Measurements from ENCODE around the gene IRX3. TPM values are rescaled to one million over a fixed set of nuclear protein-coding genes. Genes with fewer than 3 reads are reported as not detected.

IRX3 gene
- total and polyA plus RNA-seq, 9 donors = 0.47 to 18.6 (median 1.8) TPM

- intact Hi-C loops (cut with DNase I) = no loop called here
- WGBS, 3 donors = 41 to 49% (median 47%) methylated on average over 2 of the region's 2 CpGs
- no peak overlapping the region for H3K27ac ChIP-seq
- H3K27me3 ChIP-seq = no peaks in the 10 kb centered on the region
- H3K36me3 ChIP-seq = no peaks in the 10 kb centered on the region
- no peaks in the 10 kb centered on the region for H3K9me3 ChIP-seq
- no peak for TF ChIP-seq POLR2A (IDR thresholded peaks at IDR 0.05)
- TF ChIP-seq CTCF (IDR thresholded peaks at IDR 0.05) = no peak
- no peak for TF ChIP-seq EP300 (IDR thresholded peaks at IDR 0.05)
- no peaks in the 10 kb centered on the region for H3K4me1 ChIP-seq (ENCODE audit: insufficient read depth)
- DNase-seq = no peak
- H3K4me3 ChIP-seq = no peak overlapping the region
Measured at GRCh38 chr16:54236773-54237172, 49.8 kb downstream of the IRX3 start.

GRCh38 chr16:54233615-54234014, 53.0 kb downstream of the IRX3 start:
- no peak for DNase-seq
- intact Hi-C loops (cut with DNase I) = no loop called here
- H3K4me1 ChIP-seq (ENCODE audit: insufficient read depth) = no peaks in the 10 kb centered on the region
- TF ChIP-seq EP300 (IDR thresholded peaks at IDR 0.05) (no peak), POLR2A (IDR thresholded peaks at IDR 0.05) (no peak)
- H3K9me3 ChIP-seq = no peaks in the 10 kb centered on the region
- no peaks in the 10 kb centered on the region for H3K27me3 ChIP-seq
- no peaks in the 10 kb centered on the region for H3K36me3 ChIP-seq
- H3K27ac ChIP-seq = no peak overlapping the region
- WGBS, 3 donors = 51 to 57% (median 52%) methylated on average over 4 of the region's 4 CpGs
- no peak overlapping the region for H3K4me3 ChIP-seq

Measured in ovary (tissue), 9 donors.